Measurements from ENCODE around the gene YPEL4. TPM values are rescaled to one million over a fixed set of nuclear protein-coding genes. Genes with fewer than 3 reads are reported as not detected.

Gene YPEL4
- total and polyA plus RNA-seq, 8 donors, result 1.2 to 10.1 (median 6.7) TPM

DNA sequence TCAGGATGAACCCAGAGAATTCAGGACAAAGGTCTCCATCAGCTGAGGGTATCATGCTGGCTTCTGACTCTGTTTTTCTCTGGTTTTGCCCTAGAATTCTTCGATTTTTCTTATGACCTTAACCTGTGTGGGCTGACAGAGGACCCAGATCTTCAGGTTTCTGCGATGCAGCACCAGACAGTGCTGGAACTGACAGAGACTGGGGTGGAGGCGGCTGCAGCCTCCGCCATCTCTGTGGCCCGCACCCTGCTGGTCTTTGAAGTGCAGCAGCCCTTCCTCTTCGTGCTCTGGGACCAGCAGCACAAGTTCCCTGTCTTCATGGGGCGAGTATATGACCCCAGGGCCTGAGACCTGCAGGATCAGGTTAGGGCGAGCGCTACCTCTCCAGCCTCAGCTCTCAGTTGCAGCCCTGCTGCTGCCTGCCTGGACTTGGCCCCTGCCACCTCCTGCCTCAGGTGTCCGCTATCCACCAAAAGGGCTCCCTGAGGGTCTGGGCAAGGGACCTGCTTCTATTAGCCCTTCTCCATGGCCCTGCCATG is 35.4 kb downstream of the YPEL4 start:
- Histone ChIP-seq H3K27ac (no peak overlapping the region), H3K9me3 (peaks cover 0 to 7% of the 10 kb centered on the region in 2 donors), H3K4me1 (no peaks in the 10 kb centered on the region), H3K27me3 (no peaks in the 10 kb centered on the region), H3K36me3 (peaks cover 0 to 65% of the 10 kb centered on the region in 2 donors), H3K4me3 (no peak overlapping the region)
- no peak for TF ChIP-seq CTCF (IDR thresholded peaks at IDR 0.05)
- ATAC-seq, result no peak
- intact Hi-C loops (cut with DNase I), result no loop called here
- no peak for DNase-seq

DNA sequence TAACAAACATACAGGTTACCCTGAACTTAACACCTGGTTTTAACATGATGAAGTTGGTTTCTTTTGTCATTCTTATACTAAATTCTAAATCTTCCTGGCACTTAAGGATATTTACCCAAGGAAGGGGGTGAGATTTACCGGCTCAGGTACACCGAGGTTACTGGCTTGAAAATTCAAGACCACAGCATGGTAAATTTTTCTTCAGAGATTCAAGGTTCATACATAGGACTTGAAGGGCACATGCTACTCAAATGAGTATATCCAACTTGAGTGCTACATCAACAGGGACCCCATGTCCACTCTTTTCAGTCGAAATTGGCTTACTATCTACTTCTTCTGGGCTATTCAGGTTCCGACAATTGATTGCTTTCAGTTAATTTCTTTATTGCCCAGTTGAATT is 39.5 kb downstream of the YPEL4 start:
- H3K27me3 ChIP-seq, result no peaks in the 10 kb centered on the region
- ATAC-seq (no peak), DNase-seq (no peak)
- no peaks in the 10 kb centered on the region for H3K4me1 ChIP-seq
- H3K27ac ChIP-seq, result no peak overlapping the region
- no peak for TF ChIP-seq CTCF (IDR thresholded peaks at IDR 0.05)
- no peaks in the 10 kb centered on the region for H3K9me3 ChIP-seq
- no peak overlapping the region for H3K4me3 ChIP-seq
- peaks cover 0 to 79% of the 10 kb centered on the region in 2 donors for H3K36me3 ChIP-seq
- intact Hi-C loops (cut with DNase I), result no loop called here

DNA sequence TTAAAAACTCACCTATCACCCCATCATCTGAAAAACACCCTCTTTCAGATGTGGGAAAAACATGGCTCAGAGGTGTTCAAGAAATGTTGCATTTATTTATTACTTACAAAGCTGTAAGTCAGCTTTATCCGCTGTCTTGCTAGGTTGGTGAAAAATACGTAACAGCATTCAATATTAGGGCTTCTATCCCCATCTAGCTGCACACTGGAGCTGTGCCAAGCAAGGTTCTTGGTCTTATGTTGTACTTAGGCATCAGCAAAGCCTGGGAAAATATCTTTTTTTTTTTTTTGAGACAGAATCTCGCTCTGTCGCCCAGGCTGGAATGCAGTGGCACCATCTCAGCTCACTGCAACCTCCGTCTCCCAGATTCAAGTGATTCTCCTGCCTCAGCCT is 44.7 kb downstream of the YPEL4 start:
- TF ChIP-seq CTCF (IDR thresholded peaks at IDR 0.05), result no peak
- peak in 1 of 4 donors; percentile 43 for DNase-seq
- intact Hi-C loops (cut with DNase I), result no loop called here
- H3K36me3 ChIP-seq, result peaks cover 0 to 40% of the 10 kb centered on the region in 2 donors
- H3K27me3 ChIP-seq, result no peaks in the 10 kb centered on the region
- H3K4me3 ChIP-seq, result no peak overlapping the region
- H3K9me3 ChIP-seq, result no peaks in the 10 kb centered on the region
- H3K4me1 ChIP-seq, result peaks cover 0 to 5% of the 10 kb centered on the region in 2 donors
- peak overlapping the region in 1 of 2 donors; percentile 28 for H3K27ac ChIP-seq
- no peak for ATAC-seq

- TF ChIP-seq CTCF (IDR thresholded peaks at IDR 0.05), result no peak
- Histone ChIP-seq H3K27ac (peak overlapping the region in 1 of 2 donors; percentile 28), H3K36me3 (peaks cover 0 to 34% of the 10 kb centered on the region in 2 donors), H3K4me3 (no peak overlapping the region), H3K9me3 (no peaks in the 10 kb centered on the region), H3K4me1 (peaks cover under 1 to 7% of the 10 kb centered on the region in 2 donors), H3K27me3 (no peaks in the 10 kb centered on the region)
- DNase-seq (peak in 2 of 4 donors; percentile 64 to 81), ATAC-seq (no peak)
- intact Hi-C loops (cut with DNase I), result no loop called here
Observed at GRCh38 chr11:57604296-57605027, 45.2 kb downstream of the YPEL4 start.

- Histone ChIP-seq H3K4me3 (no peak overlapping the region), H3K27me3 (no peaks in the 10 kb centered on the region), H3K4me1 (peaks cover 9 to 21% of the 10 kb centered on the region in 2 donors), H3K27ac (no peak overlapping the region), H3K36me3 (peaks cover 0 to 17% of the 10 kb centered on the region in 2 donors), H3K9me3 (no peaks in the 10 kb centered on the region)
- ATAC-seq, result no peak
- no peak for DNase-seq
- intact Hi-C loops (cut with DNase I), result no loop called here
- TF ChIP-seq CTCF (IDR thresholded peaks at IDR 0.05), result no peak
Observed at GRCh38 chr11:57601297-57601696, 48.4 kb downstream of the YPEL4 start.

Data from left lung (tissue), 10 donors.